ENCODE results near the gene MAPRE3. TPM values are rescaled to one million over a fixed set of nuclear protein-coding genes. Genes with fewer than 3 reads are reported as not detected.

MAPRE3 gene
- total RNA-seq, 1 donor from 2014 or later: 1.8 TPM

GRCh38 chr2:26998323-26998722 is 27.9 kb downstream of the MAPRE3 start:
- Mint-ChIP-seq H3K4me3 (ENCODE audit: low read depth) (no peak overlapping the region), H3K27me3 (ENCODE audit: low read depth) (peaks cover 12% of the 10 kb centered on the region), H3K36me3 (ENCODE audit: low read depth) (no peaks in the 10 kb centered on the region), H3K27ac (no peak overlapping the region), H3K9me3 (no peaks in the 10 kb centered on the region), H3K4me1 (ENCODE audit: low read depth) (no peaks in the 10 kb centered on the region)
- intact Hi-C loops (cut with micrococcal nuclease): no loop called here
- DNase-seq (ENCODE audit: low spot score): no peak

GRCh38 chr2:27000228-27000627 is 29.8 kb downstream of the MAPRE3 start:
- Mint-ChIP-seq H3K4me1 (ENCODE audit: low read depth) (no peaks in the 10 kb centered on the region), H3K9me3 (no peaks in the 10 kb centered on the region), H3K36me3 (ENCODE audit: low read depth) (no peaks in the 10 kb centered on the region), H3K4me3 (ENCODE audit: low read depth) (no peak overlapping the region), H3K27ac (no peak overlapping the region), H3K27me3 (ENCODE audit: low read depth) (peaks cover 17% of the 10 kb centered on the region)
- no peak for DNase-seq (ENCODE audit: low spot score)
- intact Hi-C loops (cut with micrococcal nuclease): no loop called here

GRCh38 chr2:27000995-27001394 is 30.6 kb downstream of the MAPRE3 start:
- DNase-seq (ENCODE audit: low spot score): no peak
- H3K36me3 Mint-ChIP-seq (ENCODE audit: low read depth): no peaks in the 10 kb centered on the region
- no peak overlapping the region for H3K27ac Mint-ChIP-seq
- intact Hi-C loops (cut with micrococcal nuclease): no loop called here
- no peaks in the 10 kb centered on the region for H3K4me1 Mint-ChIP-seq (ENCODE audit: low read depth)
- no peak overlapping the region for H3K4me3 Mint-ChIP-seq (ENCODE audit: low read depth)
- peaks cover 21% of the 10 kb centered on the region for H3K27me3 Mint-ChIP-seq (ENCODE audit: low read depth)
- H3K9me3 Mint-ChIP-seq: no peaks in the 10 kb centered on the region

GRCh38 chr2:27001950-27002349 is 31.5 kb downstream of the MAPRE3 start:
- Mint-ChIP-seq H3K4me3 (ENCODE audit: low read depth) (no peak overlapping the region), H3K9me3 (no peaks in the 10 kb centered on the region), H3K27ac (no peak overlapping the region), H3K36me3 (ENCODE audit: low read depth) (no peaks in the 10 kb centered on the region), H3K4me1 (ENCODE audit: low read depth) (no peaks in the 10 kb centered on the region), H3K27me3 (ENCODE audit: low read depth) (peaks cover 23% of the 10 kb centered on the region)
- intact Hi-C loops (cut with micrococcal nuclease): no loop called here
- DNase-seq (ENCODE audit: low spot score): no peak

GRCh38 chr2:27003007-27003406 is 32.6 kb downstream of the MAPRE3 start:
- Mint-ChIP-seq H3K36me3 (ENCODE audit: low read depth) (no peaks in the 10 kb centered on the region), H3K9me3 (no peaks in the 10 kb centered on the region), H3K4me3 (ENCODE audit: low read depth) (no peak overlapping the region), H3K27ac (no peak overlapping the region), H3K27me3 (ENCODE audit: low read depth) (peaks cover 27% of the 10 kb centered on the region), H3K4me1 (ENCODE audit: low read depth) (peaks cover 3% of the 10 kb centered on the region)
- no peak for DNase-seq (ENCODE audit: low spot score)
- intact Hi-C loops (cut with micrococcal nuclease): no loop called here

- H3K27me3 Mint-ChIP-seq (ENCODE audit: low read depth): peaks cover 28% of the 10 kb centered on the region
- H3K4me3 Mint-ChIP-seq (ENCODE audit: low read depth): no peak overlapping the region
- DNase-seq (ENCODE audit: low spot score): no peak
- intact Hi-C loops (cut with micrococcal nuclease): no loop called here
- H3K4me1 Mint-ChIP-seq (ENCODE audit: low read depth): peaks cover 3% of the 10 kb centered on the region
- H3K9me3 Mint-ChIP-seq: no peaks in the 10 kb centered on the region
- no peaks in the 10 kb centered on the region for H3K36me3 Mint-ChIP-seq (ENCODE audit: low read depth)
- H3K27ac Mint-ChIP-seq: no peak overlapping the region
Measured at GRCh38 chr2:27003857-27004256, 33.4 kb downstream of the MAPRE3 start.

GRCh38 chr2:27006602-27007415 is 36.4 kb downstream of the MAPRE3 start:
- Mint-ChIP-seq H3K36me3 (ENCODE audit: low read depth) (no peaks in the 10 kb centered on the region), H3K9me3 (no peaks in the 10 kb centered on the region), H3K27me3 (ENCODE audit: low read depth) (peaks cover 27% of the 10 kb centered on the region), H3K27ac (no peak overlapping the region), H3K4me3 (ENCODE audit: low read depth) (no peak overlapping the region), H3K4me1 (ENCODE audit: low read depth) (peaks cover 18% of the 10 kb centered on the region)
- intact Hi-C loops (cut with micrococcal nuclease): no loop called here
- no peak for DNase-seq (ENCODE audit: low spot score)

GRCh38 chr2:27007416-27008374 is 37.3 kb downstream of the MAPRE3 start:
- peaks cover 27% of the 10 kb centered on the region for H3K27me3 Mint-ChIP-seq (ENCODE audit: low read depth)
- no peaks in the 10 kb centered on the region for H3K36me3 Mint-ChIP-seq (ENCODE audit: low read depth)
- no peak for DNase-seq (ENCODE audit: low spot score)
- no peak overlapping the region for H3K4me3 Mint-ChIP-seq (ENCODE audit: low read depth)
- H3K9me3 Mint-ChIP-seq: no peaks in the 10 kb centered on the region
- peaks cover 18% of the 10 kb centered on the region for H3K4me1 Mint-ChIP-seq (ENCODE audit: low read depth)
- intact Hi-C loops (cut with micrococcal nuclease): no loop called here
- H3K27ac Mint-ChIP-seq: no peak overlapping the region

- peaks cover 18% of the 10 kb centered on the region for H3K4me1 Mint-ChIP-seq (ENCODE audit: low read depth)
- no peak overlapping the region for H3K27ac Mint-ChIP-seq
- no peak for DNase-seq (ENCODE audit: low spot score)
- H3K9me3 Mint-ChIP-seq: no peaks in the 10 kb centered on the region
- H3K27me3 Mint-ChIP-seq (ENCODE audit: low read depth): peaks cover 25% of the 10 kb centered on the region
- no peak overlapping the region for H3K4me3 Mint-ChIP-seq (ENCODE audit: low read depth)
- no peaks in the 10 kb centered on the region for H3K36me3 Mint-ChIP-seq (ENCODE audit: low read depth)
- intact Hi-C loops (cut with micrococcal nuclease): no loop called here
Measured at GRCh38 chr2:27008678-27009077, 38.2 kb downstream of the MAPRE3 start.

- H3K9me3 Mint-ChIP-seq: no peaks in the 10 kb centered on the region
- H3K4me1 Mint-ChIP-seq (ENCODE audit: low read depth): peaks cover 18% of the 10 kb centered on the region
- H3K4me3 Mint-ChIP-seq (ENCODE audit: low read depth): no peak overlapping the region
- peaks cover 24% of the 10 kb centered on the region for H3K27me3 Mint-ChIP-seq (ENCODE audit: low read depth)
- H3K36me3 Mint-ChIP-seq (ENCODE audit: low read depth): no peaks in the 10 kb centered on the region
- no peak for DNase-seq (ENCODE audit: low spot score)
- intact Hi-C loops (cut with micrococcal nuclease): no loop called here
- no peak overlapping the region for H3K27ac Mint-ChIP-seq
Measured at GRCh38 chr2:27009083-27009482, 38.6 kb downstream of the MAPRE3 start.

- peaks cover 18% of the 10 kb centered on the region for H3K4me1 Mint-ChIP-seq (ENCODE audit: low read depth)
- no peak for DNase-seq (ENCODE audit: low spot score)
- H3K36me3 Mint-ChIP-seq (ENCODE audit: low read depth): no peaks in the 10 kb centered on the region
- intact Hi-C loops (cut with micrococcal nuclease): no loop called here
- peaks cover 23% of the 10 kb centered on the region for H3K27me3 Mint-ChIP-seq (ENCODE audit: low read depth)
- no peak overlapping the region for H3K27ac Mint-ChIP-seq
- H3K4me3 Mint-ChIP-seq (ENCODE audit: low read depth): no peak overlapping the region
- no peaks in the 10 kb centered on the region for H3K9me3 Mint-ChIP-seq
Measured at GRCh38 chr2:27009716-27010115, 39.3 kb downstream of the MAPRE3 start.

- intact Hi-C loops (cut with micrococcal nuclease): no loop called here
- Mint-ChIP-seq H3K27me3 (ENCODE audit: low read depth) (peaks cover 23% of the 10 kb centered on the region), H3K36me3 (ENCODE audit: low read depth) (no peaks in the 10 kb centered on the region), H3K27ac (no peak overlapping the region), H3K4me1 (ENCODE audit: low read depth) (peaks cover 18% of the 10 kb centered on the region), H3K4me3 (ENCODE audit: low read depth) (no peak overlapping the region), H3K9me3 (no peaks in the 10 kb centered on the region)
- no peak for DNase-seq (ENCODE audit: low spot score)
Measured at GRCh38 chr2:27010139-27010538, 39.7 kb downstream of the MAPRE3 start.

- H3K27ac Mint-ChIP-seq: no peak overlapping the region
- intact Hi-C loops (cut with micrococcal nuclease): no loop called here
Measured at GRCh38 chr2:27013738-27014137, 43.3 kb downstream of the MAPRE3 start.

More at GRCh38 chr2:27013738-27014137, 43.3 kb downstream of the MAPRE3 start:
- no peak for DNase-seq (ENCODE audit: low spot score)
- H3K36me3 Mint-ChIP-seq (ENCODE audit: low read depth): no peaks in the 10 kb centered on the region
- H3K9me3 Mint-ChIP-seq: no peaks in the 10 kb centered on the region
- H3K4me1 Mint-ChIP-seq (ENCODE audit: low read depth): peaks cover 19% of the 10 kb centered on the region
- H3K4me3 Mint-ChIP-seq (ENCODE audit: low read depth): no peak overlapping the region
- H3K27me3 Mint-ChIP-seq (ENCODE audit: low read depth): peaks cover 9% of the 10 kb centered on the region
